GM19328 (cell line): ENCODE measurements around the gene MYLK.

ENCODE experiments used
- ATAC-seq: cut with Tn5 transposase; IDR thresholded peaks from one replicate; pipeline ENCODE4 v1.9.1; 2021; ENCODE audit warnings: mild to moderate bottlenecking, moderate library complexity; ENCODE audit not compliant: unreplicated experiment

MYLK gene

GRCh38 chr3:123878807-123879206, 5.3 kb downstream of the MYLK start:
- no peak for ATAC-seq

DNA sequence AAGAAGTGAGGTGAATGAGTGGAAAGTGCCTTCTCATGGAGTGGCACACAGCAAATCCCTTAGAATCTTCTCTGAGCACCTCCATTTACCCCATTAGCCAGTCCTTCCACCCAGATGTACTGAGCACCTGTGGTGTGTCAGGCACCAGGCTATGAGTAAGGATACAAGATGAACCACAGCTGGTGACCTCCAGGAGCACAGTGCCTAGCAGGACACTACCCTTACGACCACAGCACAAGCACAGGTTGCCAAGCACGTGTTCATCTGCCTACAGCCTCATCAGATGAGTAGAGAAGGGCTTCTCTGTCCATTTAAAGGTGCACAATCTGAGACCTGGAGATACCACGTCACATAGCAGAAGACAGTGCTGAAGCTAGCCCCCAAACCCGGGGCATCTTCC, 6.2 kb downstream of the MYLK start:
- no peak for ATAC-seq

DNA sequence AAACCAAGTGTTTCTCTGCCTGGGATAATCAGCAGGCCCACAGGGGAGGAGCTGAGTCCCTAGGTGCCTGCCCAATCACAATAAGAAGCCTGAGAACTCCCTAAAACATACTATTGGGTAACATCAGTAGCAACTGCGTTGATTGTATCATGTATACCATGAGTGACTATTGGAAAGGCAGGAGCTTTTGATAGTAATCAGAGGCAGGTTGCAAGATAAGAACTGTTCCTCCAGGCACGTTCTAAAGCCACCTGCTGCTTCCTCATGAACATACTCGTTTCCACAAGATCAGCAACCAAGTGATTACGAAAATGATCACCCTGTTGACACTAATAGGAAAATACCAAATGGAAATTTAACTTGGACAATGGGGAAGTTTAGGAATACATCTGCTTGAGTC, 6.7 kb downstream of the MYLK start:
- no peak for ATAC-seq

- ATAC-seq: no peak
Observed at GRCh38 chr3:123876858-123877257, 7.3 kb downstream of the MYLK start.

GRCh38 chr3:123872621-123873020, 11.5 kb downstream of the MYLK start:
- ATAC-seq: no peak

DNA sequence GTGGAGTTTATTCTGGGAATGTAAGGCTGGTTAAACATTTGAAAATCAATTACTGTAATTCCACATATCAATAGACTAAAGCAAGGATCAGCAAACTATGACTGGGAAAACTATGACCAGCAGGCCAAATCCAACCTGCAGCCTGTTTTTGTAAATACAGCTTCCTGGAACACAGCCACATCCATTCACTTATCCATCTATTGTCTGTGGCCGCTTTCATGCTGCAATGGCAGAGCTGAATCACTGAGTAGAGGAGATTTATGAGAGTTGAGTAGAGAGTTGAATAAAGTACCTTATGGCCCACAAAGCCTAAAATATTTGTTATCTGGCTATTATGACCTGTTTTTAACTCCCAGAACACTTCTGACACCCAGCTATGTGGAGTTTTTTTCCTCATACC, 12.2 kb downstream of the MYLK start:
- no peak for ATAC-seq

DNA sequence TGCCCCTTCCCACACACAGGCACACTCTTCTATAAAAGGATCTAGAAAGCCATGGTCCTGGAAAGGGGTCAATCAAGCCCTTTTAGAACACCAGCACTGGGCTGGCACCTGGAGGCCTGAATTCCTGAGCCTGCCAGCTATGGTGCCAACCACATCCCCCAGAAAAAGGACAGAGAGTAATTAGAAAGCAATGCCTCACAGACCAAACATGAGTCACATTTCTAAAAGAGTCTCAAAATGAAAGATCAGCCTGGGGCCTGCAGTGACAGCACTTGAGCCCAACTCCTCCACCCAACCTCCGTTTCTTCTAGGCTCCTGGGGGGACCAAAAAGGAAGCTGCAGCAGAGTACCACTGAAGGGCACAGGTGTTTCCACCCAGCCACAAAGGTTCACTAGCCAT, 14.1 kb downstream of the MYLK start:
- ATAC-seq: no peak

DNA sequence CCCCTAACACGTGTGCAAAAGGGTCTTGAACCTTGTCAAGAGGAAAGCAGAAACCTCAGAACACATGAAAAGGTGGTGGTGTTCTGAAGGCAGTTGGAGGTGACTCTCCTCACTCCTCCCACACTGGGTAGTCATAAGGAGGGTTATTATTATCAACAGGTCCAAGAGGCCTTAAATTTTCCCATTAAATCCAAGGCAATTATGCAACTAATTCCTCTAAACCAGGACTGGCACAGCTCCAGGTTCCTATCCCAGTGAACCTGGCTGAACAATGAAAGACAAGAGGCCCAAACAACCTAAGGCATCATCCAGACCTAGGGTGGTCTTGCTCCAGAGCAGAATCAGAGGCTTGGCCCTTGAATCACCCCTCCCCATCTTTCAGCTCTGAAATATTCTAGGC, 15.0 kb downstream of the MYLK start:
- no peak for ATAC-seq

- no peak for ATAC-seq
Observed at GRCh38 chr3:123864706-123865105, 19.4 kb downstream of the MYLK start.

- no peak for ATAC-seq
Observed at GRCh38 chr3:123862152-123862551, 22.0 kb downstream of the MYLK start.

- ATAC-seq: no peak
Observed at GRCh38 chr3:123861081-123861836, 22.9 kb downstream of the MYLK start.

DNA sequence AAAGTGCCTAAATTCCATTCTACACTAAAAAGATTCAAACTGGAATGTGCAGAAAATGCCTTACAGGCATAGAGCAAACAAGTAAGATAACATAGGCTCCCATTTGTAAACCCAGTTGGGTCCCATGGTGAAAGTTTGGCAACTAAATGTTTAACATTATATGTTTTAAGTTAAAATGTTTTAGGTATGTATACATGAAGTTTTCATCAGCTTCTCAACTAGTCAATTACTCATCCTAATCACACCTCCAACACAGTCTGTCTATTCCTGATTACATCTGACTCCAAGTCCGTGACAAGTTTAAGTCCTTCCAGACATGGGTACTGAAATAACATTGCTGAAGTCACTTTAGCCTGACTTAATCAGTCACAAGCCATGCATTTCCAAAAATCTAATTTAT, 25.0 kb downstream of the MYLK start:
- no peak for ATAC-seq

DNA sequence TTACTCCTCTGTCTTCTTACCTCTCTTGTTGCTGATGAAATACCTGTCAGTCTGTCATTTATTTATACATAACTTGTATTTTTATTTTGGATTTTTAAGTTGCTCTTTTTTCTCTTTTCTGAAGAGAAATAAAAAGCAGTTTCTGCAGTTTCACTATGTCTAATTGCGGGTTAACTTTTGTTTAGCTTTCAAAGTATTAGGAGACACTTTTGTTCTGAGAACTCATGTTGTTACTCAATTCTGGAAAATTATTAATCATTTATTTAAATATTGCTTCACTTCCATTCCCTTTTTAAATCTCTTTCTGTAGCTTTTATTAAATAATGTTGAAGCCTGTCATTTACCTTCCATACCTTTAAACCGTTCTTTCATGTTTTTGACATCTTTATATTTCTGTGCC, 29.2 kb downstream of the MYLK start:
- no peak for ATAC-seq

GRCh38 chr3:123853686-123854372, 30.3 kb downstream of the MYLK start:
- ATAC-seq: no peak

DNA sequence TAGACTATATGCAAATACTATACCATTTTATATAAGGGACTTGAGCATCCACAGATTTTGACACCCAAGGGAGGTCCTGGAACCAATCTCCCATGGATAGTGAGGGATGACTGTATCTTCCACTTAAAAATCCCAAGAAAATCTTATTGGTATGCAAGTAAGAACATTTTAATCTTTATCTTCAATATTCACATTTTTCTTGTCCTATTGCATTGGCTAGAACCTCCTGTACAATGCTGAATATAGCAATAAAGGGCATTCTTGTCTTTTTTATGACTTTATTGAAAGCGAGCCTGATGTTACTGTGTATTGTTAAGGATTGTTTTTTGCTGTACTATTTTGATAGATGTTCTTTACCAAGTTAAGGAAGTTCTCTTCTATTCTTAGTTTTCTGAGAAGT, 36.9 kb downstream of the MYLK start:
- ATAC-seq: no peak

GRCh38 chr3:123843668-123844067, 40.5 kb downstream of the MYLK start:
- no peak for ATAC-seq

- no peak for ATAC-seq
Observed at GRCh38 chr3:123842711-123843110, 41.4 kb downstream of the MYLK start.

DNA sequence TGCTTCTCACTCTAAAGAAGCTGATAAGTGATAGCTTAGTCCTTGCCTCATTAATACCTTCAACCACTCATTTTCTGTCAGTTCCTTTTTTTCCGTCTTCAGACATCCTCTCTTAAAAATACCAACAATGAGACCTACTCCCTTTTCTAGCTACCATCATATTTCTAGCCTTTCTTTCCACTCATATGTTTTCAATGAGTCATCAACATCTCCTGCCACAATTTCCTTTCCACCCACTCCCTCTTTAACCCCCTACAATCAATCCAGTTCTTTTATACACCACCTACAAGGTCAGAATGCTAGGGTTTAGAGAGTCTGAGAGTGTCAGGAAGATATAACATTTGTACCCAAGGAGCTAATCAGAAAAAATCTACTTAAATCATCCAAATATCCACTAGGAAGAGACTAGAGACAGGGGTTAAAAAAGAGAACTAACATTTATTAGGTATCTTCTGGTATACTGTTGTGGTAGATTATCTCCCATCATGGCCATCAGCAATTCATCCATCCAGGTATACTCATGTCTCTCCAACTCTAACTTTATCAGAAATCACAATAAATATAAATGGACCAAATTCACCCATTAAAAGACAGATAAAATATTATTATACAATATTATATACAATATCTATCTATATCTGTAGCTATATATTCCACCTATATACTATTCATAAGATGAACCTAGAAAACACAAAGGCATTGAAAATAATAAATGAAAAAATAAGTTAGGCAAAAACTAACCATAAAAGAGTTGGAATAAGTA, 42.5 kb downstream of the MYLK start:
- ATAC-seq: no peak

DNA sequence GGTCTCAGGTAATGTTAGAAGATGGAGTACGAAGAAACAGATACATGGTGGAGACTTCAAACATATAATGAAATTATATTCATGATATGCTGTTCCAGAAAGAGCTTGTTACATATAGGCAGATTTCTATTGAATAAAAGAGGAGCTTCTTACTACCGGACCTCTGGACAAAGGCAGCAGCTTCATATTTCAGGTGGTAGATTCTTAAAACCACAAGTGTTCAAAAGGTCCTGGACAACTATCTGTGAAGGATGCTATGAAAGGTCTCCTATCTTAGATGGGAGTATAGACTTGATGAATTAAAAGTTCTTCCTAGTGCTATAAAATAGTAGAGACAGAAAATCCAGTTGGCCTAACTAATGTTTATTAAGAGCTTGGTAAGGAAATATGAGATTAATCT, 43.2 kb downstream of the MYLK start:
- ATAC-seq: no peak

GRCh38 chr3:123837858-123838257, 46.3 kb downstream of the MYLK start:
- ATAC-seq: no peak

- ATAC-seq: no peak
Observed at GRCh38 chr3:123834631-123835030, 49.5 kb downstream of the MYLK start.

DNA sequence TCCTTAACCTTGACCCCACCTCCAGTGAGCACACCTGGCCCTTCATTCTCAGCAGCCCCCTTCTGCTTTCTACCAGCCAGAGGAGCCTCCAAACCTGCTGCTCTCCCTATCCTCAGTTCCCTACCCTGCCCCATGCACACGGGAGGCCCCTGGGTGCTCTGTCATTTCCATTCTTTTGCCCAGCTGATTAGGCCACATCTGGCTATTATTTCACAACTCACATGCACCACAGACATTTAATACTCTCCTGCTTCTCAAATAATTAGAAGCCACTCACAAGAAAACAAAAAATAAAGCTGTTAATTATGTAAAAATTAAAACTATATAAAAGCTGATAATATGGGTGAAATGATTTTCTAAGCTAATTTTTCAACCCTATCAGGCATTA, 50.7 kb downstream of the MYLK start:
- ATAC-seq: no peak
